ENCODE measurements around the gene ZBED4.

Gene ZBED4

DNA sequence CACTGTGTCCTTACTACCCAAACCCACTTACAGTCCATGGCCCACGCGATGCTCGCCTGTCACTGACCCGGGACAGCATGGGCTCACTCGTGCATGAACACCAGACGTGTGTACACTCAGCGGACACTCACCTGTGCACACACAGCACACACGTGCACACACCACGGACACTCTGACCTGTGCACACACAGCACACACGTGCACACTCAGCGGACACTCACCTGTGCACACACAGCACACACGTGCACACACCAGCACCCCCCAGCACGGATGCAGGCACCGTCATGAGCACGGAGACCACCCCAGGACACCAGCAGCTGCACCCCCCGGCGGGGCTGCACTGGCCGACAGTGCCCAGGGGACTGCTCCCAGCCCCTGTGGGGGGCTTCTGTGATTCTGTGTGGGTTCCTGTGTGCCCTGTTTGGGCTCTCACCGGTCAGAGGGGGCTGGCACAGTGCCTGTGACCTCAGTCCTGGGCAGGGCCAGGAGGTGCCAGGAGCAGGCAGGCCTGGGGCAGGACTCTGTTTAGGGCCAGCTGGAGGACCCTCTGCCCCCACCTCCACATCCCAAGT lies 85.0 kb downstream of the ZBED4 start:
- DNase-seq, result no peak

Measured in activated CD4-positive, alpha-beta T cell treated with anti-CD3 and anti-CD28 coated beads, Interleukin-10, Interleukin-2, amounts not matched to agents 100 ng/mL and 50 ng/mL, durations not matched to agents 16 hours and 8 hours (primary cell).